ENCODE measurements around the gene ST8SIA5.

- TF ChIP-seq, protein P1, sequence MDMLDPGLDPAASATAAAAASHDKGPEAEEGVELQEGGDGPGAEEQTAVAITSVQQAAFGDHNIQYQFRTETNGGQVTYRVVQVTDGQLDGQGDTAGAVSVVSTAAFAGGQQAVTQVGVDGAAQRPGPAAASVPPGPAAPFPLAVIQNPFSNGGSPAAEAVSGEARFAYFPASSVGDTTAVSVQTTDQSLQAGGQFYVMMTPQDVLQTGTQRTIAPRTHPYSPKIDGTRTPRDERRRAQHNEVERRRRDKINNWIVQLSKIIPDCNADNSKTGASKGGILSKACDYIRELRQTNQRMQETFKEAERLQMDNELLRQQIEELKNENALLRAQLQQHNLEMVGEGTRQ (CRISPR knock-in tag; IDR thresholded peaks at IDR 0.05) = no peak
- TF ChIP-seq ARID3A (IDR thresholded peaks at IDR 0.05; ENCODE audit: borderline replicate concordance, low read depth, low read length) (no peak), RBFOX2 (IDR thresholded peaks at IDR 0.05; ENCODE audit: low read depth, low read length) (no peak), JUN (IDR thresholded peaks at IDR 0.05; ENCODE audit: borderline replicate concordance, low read depth, low read length) (no peak), JUN (CRISPR knock-in tag; IDR thresholded peaks at IDR 0.05; ENCODE audit: borderline replicate concordance) (no peak), GATAD2B (IDR thresholded peaks at IDR 0.05; ENCODE audit: borderline replicate concordance) (no peak), POLR2A (conservative IDR thresholded peaks at IDR 0.05) (no peak), ZFP36 (IDR thresholded peaks at IDR 0.05; ENCODE audit: low read depth, low read length, partially characterized antibody) (no peak), LARP7 (IDR thresholded peaks at IDR 0.05) (no peak), CBFB (CRISPR knock-in tag; IDR thresholded peaks at IDR 0.05) (no peak)
- TF ChIP-seq, protein P2, sequence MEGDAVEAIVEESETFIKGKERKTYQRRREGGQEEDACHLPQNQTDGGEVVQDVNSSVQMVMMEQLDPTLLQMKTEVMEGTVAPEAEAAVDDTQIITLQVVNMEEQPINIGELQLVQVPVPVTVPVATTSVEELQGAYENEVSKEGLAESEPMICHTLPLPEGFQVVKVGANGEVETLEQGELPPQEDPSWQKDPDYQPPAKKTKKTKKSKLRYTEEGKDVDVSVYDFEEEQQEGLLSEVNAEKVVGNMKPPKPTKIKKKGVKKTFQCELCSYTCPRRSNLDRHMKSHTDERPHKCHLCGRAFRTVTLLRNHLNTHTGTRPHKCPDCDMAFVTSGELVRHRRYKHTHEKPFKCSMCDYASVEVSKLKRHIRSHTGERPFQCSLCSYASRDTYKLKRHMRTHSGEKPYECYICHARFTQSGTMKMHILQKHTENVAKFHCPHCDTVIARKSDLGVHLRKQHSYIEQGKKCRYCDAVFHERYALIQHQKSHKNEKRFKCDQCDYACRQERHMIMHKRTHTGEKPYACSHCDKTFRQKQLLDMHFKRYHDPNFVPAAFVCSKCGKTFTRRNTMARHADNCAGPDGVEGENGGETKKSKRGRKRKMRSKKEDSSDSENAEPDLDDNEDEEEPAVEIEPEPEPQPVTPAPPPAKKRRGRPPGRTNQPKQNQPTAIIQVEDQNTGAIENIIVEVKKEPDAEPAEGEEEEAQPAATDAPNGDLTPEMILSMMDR (IDR thresholded peaks at IDR 0.05 in 2 of 3, conservative IDR thresholded peaks at IDR 0.05 in 1 of 3; ENCODE audit: insufficient read depth in 2 of 3, low read depth in 1 of 3, low read length in 3 of 3) = peak in 2 of 3 experiments; percentile 15 to 17; a peak in 2 of 6 replicates
Observed at GRCh38 chr18:46793565-46793964, 36.7 kb upstream of the ST8SIA5 start.
